HT1080 (cell line): ENCODE results near the gene TTC32. TPM values are rescaled to one million over a fixed set of nuclear protein-coding genes. Genes with fewer than 3 reads are reported as not detected.
"Not testable (repeated sequence)": the region's sequence is repeated elsewhere in the genome, so short reads cannot be mapped to it uniquely, and the experiment has no call there.

Experiments
- DNase-seq: peaks from one replicate; pipeline ENCODE4 v3.0.0-alpha.2; 2015; ENCODE audit warnings: low read depth
- total RNA-seq: library from RNA; depleted of rRNA; stranded (reverse); fragments of >200 nt; shearing (Covaris generic); gene quantifications from 2 replicates; pipeline ENCODE4 v1.2.3, GENCODE V29; 2014

TTC32 gene
- total RNA-seq, 1 experiment from 2014 or later = 8.3 TPM

DNA sequence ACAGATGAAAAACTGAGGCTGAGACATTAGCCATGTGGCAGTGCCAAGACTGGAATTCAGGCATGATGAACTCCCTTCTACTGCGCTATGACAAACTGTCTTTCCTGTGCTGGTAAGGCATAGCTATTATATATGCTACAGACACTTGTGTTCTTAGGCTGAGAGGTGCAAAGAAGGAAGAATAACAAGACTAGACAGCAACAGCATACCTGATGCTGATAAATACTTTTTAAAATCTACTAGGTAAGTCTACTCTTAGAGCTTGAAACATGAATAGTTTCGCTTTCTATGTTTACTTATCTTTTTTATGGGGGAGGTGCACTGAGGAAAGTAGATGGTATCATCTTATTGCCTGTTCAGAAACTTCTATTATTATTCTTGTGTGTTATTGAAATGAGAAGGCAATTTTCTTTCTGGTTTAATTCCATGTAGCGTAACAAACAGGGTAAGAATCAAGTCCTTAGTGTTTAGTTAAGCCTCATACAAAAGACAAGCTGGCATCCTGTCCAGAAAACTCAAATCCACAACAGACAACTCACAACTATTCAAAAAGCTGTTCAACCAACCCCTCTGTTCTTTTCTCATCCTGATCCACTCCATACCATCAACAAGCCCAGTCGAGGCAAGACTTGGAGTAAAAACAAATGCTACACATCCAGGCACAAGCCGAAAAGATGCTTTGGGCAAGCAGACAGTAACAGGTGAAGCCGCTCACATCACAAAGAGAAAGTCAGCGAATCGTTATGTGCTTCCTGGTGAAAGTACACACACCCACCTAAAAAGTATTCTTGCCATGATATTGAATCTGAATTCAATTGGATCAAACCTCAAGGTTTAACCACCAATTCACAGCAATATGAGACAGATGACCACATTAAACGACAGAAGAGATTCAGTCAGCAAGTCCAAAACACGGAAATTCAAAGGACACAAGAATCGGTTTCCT is 1.5 kb downstream of the TTC32 start:
- peak; percentile 20 for DNase-seq

DNA sequence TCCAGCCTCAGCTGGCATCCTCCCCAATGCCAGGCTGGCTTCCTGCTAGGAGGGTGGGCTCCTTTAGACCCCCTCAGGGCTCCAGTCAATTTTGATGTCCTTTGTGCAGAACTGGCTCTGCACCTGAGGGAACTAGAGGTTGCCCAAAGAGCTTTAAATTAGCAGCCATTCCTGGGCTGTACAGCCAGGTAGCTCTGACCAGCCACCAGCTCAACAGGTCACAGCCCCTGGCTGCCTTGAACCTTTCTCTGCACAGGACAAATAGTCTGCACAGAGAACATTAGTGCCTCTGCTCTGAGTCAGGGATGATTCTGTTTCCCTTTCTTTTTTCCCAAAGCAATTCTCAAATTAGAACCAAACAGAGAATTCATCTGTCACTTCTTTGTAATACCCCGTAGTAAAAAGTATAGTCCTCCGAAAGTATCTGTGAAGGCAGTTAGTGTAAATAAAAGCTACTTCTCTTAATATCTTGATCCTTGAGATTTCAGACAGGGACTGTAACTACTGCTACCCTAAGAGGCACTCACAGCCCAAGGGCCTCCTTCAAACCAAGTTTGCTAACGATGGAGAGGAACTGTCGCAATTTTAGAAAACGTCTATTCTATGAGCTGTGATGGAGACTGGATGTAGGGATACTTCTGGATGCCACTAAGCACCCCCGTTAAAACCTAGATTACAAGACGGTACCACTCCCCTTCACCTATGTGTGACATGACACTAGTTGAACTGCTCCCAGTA is 3.0 kb downstream of the TTC32 start:
- no peak for DNase-seq

DNA sequence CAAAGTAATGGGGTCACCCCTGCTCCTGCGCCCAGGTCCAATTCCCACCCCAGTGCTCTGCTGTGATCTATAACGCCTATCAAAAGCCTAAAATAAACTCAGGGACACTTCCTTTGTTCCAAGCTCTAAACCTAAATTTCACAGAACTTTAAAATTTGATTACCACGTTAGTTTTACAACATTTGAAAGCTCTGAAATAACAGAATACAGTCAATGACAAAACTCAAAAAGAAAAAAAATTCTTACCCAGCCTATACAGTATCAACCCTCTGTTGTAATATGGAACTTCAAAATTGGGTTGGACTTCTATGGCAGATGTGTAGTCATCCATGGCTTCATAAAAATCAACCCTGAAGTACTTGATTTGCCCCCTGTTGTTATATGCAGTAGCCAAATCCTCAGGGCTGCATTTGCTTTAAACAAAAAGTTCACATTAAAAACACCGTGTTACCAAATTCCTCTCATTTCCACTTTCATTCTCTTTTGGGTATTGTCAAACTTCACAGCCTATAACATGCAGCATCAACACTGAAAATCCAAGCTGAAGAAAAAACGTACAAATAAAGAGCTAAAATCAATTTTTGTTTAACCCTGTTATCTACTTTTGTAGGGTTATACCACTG is 4.0 kb downstream of the TTC32 start:
- DNase-seq = no peak

DNA sequence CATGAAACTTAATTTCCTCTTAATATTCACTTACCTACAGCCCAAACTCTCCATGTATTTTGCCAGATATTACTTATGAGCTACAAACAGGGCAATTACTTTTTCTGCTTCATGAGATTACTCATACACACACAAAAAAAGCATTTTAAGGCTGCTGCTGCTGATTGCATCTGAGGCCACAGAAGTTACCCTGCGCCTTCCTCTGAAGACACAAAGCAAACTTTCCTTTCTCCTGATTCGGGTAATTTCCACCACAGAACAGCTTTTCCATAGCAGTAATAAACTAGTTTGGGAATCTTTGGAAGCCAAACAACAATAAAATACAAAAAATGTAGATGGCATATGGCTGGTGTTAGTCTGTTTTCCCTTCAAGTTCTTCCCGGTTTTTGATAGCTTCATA is 6.2 kb downstream of the TTC32 start:
- no peak for DNase-seq

DNA sequence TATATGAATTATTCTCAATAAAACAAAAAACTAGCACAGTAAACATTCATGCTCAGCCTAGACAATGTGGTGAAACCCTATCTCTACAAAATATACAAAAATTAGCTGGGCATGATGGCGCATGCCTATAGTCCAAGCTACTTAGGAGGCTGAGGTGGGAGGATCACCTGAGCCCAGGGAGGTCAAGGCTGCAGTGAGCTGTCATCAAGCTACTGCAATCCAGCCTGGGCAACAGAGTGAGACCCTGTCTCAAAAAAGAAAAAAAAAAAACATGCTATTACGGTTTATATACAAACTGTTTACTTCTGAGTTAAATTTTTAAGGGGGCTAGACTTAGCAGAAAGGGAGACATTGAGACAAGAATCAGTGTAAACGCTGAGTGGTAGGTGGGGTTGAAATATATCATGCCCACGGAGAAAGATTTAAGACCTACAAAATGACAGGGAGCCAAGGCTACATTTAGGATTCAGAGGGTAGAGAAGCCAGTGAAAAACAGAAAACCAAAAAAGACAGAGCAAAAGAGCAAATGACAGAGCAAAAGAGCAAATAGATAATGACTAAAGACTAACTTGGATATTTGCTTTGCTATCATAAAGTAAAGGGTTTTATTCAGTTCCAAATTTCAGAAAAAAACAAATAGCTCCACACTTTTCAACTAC is 7.5 kb downstream of the TTC32 start:
- no peak for DNase-seq

DNA sequence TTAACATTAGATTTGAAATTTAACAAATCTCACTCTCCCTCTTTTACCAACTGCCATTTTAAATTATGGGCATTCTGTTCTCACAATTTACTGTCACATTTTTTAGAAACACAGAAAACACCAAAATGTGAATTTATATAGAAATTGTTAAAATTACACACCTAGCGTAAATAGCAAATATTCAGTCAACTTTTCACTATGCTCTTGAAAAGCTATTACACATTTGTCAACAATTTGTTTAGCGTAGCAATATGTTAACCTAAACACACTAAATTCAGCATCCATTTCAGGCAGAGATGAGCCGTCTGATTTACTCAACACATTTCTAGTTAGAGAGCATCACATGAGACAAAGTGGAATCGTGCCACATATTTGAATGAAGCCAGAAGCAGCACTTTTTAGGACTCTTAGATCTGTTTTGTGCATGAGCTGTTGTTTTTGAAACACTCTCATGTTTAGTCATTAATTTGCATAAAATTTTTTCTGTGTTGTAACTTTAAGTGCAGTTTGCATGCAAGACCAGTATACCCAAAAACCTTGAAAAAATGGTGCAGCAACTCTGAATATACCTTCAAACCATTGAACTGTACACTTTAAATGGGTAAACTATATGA is 8.2 kb downstream of the TTC32 start:
- DNase-seq = no peak

DNA sequence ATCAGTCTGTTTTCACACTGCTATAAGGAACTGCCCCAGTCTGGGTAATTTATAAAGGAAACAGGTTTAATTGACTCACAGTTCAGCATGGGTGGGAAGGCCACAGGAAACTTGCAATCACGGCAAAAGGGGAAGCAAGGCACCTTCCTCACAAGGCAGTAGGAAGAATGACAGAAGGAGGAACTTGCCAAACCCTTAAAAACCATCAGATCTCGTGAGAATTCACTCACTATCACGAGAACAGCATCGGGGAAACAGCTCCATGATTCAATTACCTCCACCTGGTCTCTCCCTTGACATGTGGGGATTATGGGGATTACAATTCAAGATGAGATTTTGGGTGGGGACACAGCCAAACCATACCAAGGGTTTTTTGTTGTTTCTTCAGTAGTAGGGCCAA is 9.8 kb downstream of the TTC32 start:
- DNase-seq = not testable (repeated sequence)

DNA sequence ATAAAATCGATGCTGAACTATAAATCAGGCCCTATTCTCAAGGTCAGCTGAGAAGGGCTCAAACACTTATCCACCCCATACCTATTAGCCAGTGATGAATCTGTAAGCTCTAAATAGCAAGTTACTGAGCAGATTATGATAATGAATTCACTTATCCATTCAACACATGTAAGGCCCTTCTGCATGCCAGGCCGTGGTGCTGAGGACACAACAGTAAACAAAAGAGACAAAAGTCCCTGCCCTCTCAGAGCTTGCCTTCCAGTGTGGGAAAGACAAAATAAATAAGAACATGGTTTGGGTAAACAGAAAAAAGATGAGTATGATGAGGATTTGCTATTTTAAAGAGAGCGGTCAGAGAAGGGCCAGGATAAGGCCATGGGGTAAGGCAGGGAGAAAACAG is 11.7 kb downstream of the TTC32 start:
- DNase-seq = no peak

DNA sequence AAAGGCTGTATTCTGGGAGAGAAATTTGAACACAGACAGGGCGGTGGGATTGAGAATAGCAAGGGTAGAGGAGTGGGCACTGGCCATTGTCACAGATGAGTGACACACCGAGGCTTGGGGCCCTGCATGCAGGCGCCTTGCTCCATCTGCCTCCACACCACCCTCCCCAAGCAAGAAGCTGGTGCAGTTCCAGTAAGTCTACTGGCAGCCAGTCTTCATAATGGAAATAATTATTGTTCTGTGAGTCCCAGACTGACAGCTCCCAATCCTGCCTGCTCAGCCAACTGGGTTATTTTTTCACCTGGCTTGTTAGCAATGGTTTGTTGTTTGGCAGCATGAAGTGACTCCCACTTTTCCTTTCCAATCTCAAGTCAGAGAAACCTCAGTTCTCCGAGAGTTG is 13.0 kb downstream of the TTC32 start:
- DNase-seq = no peak

DNA sequence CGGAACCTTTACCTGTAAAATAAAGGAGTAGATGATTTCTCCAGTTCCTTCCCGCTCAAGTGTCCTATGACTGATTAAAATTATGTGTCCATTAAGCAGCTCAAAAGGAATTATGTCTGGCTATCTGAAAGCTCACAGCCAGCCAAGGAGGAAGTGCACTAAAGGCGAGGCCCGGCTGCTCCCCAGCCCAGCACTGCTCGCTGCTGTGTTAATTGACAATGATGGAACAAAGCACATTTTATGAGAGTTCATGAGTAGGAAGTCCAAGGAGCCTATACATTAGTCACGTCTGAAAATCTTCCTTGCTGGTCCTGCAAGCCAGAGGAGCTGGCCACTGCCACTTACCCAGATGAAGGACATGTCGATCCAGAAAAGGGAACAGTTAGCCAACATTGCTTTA is 14.3 kb downstream of the TTC32 start:
- DNase-seq = no peak

DNA sequence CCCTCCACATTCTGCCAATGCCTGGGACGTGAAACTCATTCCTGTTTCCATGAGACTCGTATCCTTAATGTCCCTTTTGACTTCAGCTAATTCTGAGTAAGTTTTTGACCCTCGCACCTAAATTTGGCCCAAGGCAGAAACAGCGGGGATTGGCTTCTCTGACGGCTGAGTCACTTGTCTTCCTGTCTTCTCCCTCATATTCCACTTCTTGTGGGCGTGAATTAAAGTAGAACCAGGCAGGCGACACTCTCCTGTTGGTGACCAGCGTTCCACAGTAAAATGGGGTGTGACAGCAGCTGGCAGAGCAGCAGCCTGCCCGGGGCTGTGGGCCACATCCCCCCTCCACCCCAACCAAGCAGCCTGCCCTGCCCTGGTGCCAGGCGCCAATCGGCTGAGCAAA is 15.5 kb downstream of the TTC32 start:
- DNase-seq = no peak

DNA sequence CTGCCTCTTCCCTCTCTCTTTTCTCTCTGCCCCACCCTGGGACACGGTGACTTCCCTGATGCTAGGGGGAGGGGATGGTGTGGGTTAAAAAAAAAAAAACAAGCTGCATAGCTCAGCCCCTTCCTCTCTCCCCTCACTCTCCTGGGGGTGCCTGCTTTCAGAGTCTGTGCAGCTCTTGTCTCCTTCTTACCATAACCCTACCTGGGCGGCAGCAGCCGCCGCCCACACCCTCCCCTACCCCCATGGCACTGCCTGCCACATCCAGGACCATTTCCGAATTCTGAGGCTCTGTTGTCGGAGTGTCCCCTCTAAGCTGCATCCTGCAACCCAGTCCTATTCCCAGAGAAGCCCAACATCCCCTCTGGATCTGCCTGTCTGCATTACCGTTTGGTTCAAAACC is 16.0 kb downstream of the TTC32 start:
- DNase-seq = no peak

DNA sequence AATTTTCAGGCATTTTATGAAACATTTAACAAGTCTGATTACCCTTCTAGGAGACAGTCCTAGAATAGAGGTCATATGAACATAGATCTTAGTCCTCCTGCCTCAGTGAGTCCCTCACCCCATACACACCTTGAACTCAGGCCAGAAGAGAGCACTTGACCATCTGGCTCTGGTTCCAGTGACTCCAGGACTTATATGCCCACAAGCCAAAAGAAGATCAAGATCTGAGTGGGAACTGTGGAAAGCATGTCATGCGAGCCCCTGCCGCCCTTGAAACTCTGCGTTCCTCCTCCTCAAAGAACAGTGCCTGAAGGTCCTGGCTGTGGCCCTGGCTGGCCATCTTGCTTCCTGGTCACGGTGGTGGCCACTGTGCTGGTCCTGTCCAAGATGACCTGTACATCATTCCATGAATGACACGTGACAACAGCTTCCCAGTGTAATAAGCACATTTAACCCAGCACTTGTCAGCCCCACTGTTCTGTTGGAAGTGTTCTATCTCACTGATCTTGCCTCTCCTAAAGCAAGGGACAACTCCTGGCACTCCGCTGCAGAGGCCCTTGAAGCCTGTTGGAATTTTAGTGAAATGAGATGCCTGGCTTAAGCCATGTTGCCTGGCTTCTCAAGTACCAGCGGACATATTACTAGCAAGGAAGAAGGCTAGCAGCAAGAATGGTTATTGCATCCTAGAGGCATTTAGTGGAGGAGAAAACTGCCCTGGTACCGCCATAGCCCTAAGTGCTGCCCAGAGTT is 17.6 kb downstream of the TTC32 start:
- DNase-seq = no peak

DNA sequence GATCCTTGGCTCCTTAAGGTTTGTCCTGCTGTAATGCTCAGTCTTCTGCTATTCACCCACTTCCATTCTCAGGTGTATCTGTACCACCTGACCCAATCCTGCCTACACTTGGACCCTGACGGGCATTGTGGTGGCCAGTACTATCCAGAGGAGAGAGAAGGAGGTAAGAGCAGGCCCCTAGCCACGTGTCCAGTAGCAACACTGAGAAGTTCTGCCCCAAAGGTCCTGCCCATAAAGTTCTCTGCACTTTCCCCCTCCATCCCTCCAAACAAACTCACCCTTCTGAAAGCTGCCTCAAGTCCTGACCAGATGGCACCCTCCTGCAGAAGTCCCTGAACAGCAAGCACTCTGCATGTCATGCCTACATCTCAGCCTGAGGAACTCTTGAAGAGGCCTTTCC is 18.3 kb downstream of the TTC32 start:
- DNase-seq = no peak

DNA sequence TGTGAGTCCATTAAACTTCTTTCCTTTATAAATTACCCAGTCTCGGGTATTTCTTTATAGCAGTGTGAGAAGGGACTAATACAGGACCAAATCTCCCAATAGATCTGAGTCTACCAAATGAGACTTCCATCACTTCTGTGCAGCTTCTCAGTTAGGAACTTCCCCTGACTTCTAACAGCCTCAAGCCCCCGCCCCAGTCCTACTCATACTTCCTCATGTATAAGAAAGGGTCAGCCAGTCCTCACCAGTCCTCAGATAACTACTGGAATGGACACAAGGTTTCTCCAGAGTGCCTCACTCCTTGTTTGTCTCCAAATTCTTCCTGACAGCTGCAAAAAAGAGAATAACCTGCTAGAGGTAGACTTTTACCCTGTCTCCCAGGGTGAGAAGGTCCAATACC is 19.5 kb downstream of the TTC32 start:
- no peak for DNase-seq

DNA sequence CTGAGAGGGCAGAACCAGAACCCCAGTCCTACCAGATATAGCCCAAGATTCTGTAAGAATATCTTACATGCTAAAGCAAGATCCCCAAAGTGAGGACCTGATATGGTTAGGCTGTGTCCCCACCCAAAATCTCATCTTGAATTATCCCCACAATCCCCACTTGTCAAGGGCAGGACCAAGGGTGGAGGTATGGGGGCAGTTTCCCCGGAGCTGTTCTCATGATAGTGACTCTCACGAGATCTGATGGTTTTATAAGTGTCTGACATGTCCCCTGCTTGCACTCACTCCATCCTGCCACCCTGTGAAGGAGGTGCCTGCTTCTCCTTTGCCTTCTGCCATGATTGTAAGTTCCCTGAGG is 19.9 kb downstream of the TTC32 start:
- DNase-seq = no peak

DNA sequence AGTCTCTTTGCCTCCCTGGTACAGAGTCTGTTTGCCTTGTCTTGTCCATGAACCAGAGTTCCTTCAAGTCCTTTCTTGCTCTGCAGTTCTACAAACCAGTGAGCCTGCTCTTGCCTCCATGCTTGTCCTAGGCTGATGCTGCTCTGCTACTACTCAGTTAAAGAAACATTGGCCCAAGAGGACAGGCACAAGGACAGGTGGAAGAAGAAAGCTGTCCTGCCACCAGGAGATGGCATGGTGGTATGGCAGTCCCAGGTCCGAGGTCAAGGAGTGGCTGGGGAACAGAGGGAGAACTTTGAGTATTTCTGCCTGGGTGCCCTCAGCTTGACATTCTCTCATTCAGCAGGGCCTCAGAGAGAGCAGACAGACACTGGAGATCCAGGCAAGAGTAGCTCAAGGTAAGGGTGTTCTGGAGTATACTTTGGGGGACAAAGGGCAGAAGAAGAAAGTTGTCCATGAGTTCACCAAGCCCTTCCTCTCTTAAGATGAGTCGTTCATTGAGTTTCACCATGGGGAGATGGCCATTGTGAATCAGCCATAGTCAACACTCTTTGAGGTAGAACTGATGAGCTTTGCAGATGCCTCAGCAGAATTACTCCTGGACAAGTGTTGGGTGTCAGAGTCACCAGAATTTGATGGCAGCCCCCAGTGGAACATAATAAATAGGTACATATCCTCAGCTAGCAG is 20.4 kb downstream of the TTC32 start:
- no peak for DNase-seq

DNA sequence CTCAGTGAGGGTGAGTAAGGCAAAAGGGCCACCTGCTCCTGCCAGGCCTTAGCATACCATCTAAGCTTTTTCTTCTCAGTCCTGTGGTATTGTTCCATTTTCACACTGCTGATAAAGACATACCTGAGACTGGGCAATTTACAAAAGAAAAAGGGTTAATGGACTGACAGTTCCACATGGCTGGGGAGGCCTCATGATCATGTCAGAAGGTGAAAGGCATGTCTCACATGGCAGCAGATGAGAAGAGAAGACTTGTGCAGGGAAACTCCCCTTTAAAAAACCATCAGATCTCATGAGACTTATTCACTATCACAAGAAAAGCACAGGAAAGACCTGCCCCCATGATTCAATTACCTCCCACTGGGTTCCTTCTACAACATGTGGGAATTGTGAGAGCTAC is 21.6 kb downstream of the TTC32 start:
- DNase-seq = not testable (repeated sequence)

DNA sequence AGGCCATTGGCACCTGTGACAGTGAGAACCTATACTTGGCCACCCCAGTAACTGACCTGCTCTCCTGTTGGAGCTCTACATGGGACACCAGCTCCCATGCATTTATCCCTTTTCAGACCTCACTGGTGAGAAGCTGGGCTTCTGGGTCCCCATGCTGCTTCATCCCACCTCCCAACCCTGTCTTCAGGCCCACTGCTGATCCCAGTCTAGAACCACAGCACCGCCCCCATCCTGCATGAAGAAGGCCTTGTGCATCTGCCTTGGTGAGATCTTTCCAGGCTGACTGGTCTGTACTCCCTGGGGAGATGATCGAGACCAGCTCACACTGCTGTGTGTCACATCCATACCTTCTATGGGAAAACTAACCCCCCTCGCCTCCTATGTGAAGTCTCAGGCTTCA is 22.7 kb downstream of the TTC32 start:
- no peak for DNase-seq
